ENCODE results near the gene INF2. TPM values are rescaled to one million over a fixed set of nuclear protein-coding genes. Genes with fewer than 3 reads are reported as not detected.

INF2 gene
- total RNA-seq, 3 donors from 2014 or later (not counting 1 experiment from before 2014, with no cell fraction given): 12.7 to 21.9 (median 15.3) TPM

- no peak overlapping the region for H3K4me3 ChIP-seq (ENCODE audit: low read length)
- H3K27me3 ChIP-seq (ENCODE audit: control insufficient read depth, insufficient read depth, low read length): no peaks in the 10 kb centered on the region
- no peaks in the 10 kb centered on the region for H3K27me3 Mint-ChIP-seq (ENCODE audit: low read depth in 2 of 2)
- no peaks in the 10 kb centered on the region for H3K9me3 ChIP-seq (ENCODE audit: control insufficient read depth, insufficient read depth, low read length)
- H3K27ac Mint-ChIP-seq: peak overlapping the region in 1 of 2 donors; percentile 89
- intact Hi-C loops (cut with micrococcal nuclease): no loop called here
- no peaks in the 10 kb centered on the region for H3K36me3 ChIP-seq (ENCODE audit: control insufficient read depth, insufficient read depth, low read length)
- peak overlapping the region; percentile 35 for H3K4me3 Mint-ChIP-seq
- no peak for TF ChIP-seq CTCF (IDR thresholded peaks at IDR 0.05)
- no peak for ATAC-seq
- peaks cover 6 to 23% of the 10 kb centered on the region in 2 donors for H3K4me1 Mint-ChIP-seq
- WGBS (ENCODE audit: insufficient coverage): 88% methylated on average over 15 of the region's 15 CpGs
- H3K36me3 Mint-ChIP-seq: no peaks in the 10 kb centered on the region
- peaks cover 43% of the 10 kb centered on the region for H3K4me1 ChIP-seq (ENCODE audit: control insufficient read depth, insufficient read depth, low read length)
- H3K27ac ChIP-seq (ENCODE audit: low read length): peak overlapping the region; percentile 64
- no peak for DNase-seq
- H3K9me3 Mint-ChIP-seq: no peaks in the 10 kb centered on the region
These were observed 5.1 kb downstream of the INF2 start for GRCh38 chr14:104694475-104694950.

- peaks cover 40% of the 10 kb centered on the region for H3K4me1 ChIP-seq (ENCODE audit: control insufficient read depth, insufficient read depth, low read length)
- Mint-ChIP-seq H3K4me3 (no peak overlapping the region), H3K9me3 (no peaks in the 10 kb centered on the region), H3K27ac (peak overlapping the region; percentile 43 to 89), H3K36me3 (no peaks in the 10 kb centered on the region), H3K27me3 (ENCODE audit: low read depth in 2 of 2) (no peaks in the 10 kb centered on the region), H3K4me1 (peaks cover 6 to 23% of the 10 kb centered on the region in 2 donors)
- H3K27ac ChIP-seq (ENCODE audit: low read length): peak overlapping the region; percentile 64
- intact Hi-C loops (cut with micrococcal nuclease): no loop called here
- no peaks in the 10 kb centered on the region for H3K9me3 ChIP-seq (ENCODE audit: control insufficient read depth, insufficient read depth, low read length)
- no peaks in the 10 kb centered on the region for H3K36me3 ChIP-seq (ENCODE audit: control insufficient read depth, insufficient read depth, low read length)
- H3K4me3 ChIP-seq (ENCODE audit: low read length): no peak overlapping the region
- 23% methylated on average over 19 of the region's 19 CpGs for WGBS (ENCODE audit: insufficient coverage)
- TF ChIP-seq CTCF (IDR thresholded peaks at IDR 0.05): no peak
- DNase-seq (peak; percentile 32 to 60), ATAC-seq (peak; percentile 53 to 86 (median 76))
- no peaks in the 10 kb centered on the region for H3K27me3 ChIP-seq (ENCODE audit: control insufficient read depth, insufficient read depth, low read length)
These were observed 5.7 kb downstream of the INF2 start for GRCh38 chr14:104694991-104695659.

- TF ChIP-seq CTCF (IDR thresholded peaks at IDR 0.05): no peak
- Histone ChIP-seq H3K4me1 (ENCODE audit: control insufficient read depth, insufficient read depth, low read length) (peaks cover 35% of the 10 kb centered on the region), H3K36me3 (ENCODE audit: control insufficient read depth, insufficient read depth, low read length) (no peaks in the 10 kb centered on the region), H3K4me3 (ENCODE audit: low read length) (no peak overlapping the region), H3K27me3 (ENCODE audit: control insufficient read depth, insufficient read depth, low read length) (no peaks in the 10 kb centered on the region), H3K9me3 (ENCODE audit: control insufficient read depth, insufficient read depth, low read length) (no peaks in the 10 kb centered on the region), H3K27ac (ENCODE audit: low read length) (peak overlapping the region; percentile 64)
- Mint-ChIP-seq H3K36me3 (no peaks in the 10 kb centered on the region), H3K4me1 (peaks cover 6 to 23% of the 10 kb centered on the region in 2 donors), H3K27me3 (ENCODE audit: low read depth in 2 of 2) (no peaks in the 10 kb centered on the region), H3K9me3 (no peaks in the 10 kb centered on the region), H3K4me3 (peak overlapping the region; percentile 45), H3K27ac (peak overlapping the region; percentile 43 to 89)
- ATAC-seq (no peak), DNase-seq (no peak)
- WGBS (ENCODE audit: insufficient coverage): 73% methylated on average over 6 of the region's 6 CpGs
- intact Hi-C loops (cut with micrococcal nuclease): no loop called here
These were observed 6.2 kb downstream of the INF2 start for GRCh38 chr14:104695660-104696000.
